ENCODE measurements around the gene PTPRE. TPM values are rescaled to one million over a fixed set of nuclear protein-coding genes. Genes with fewer than 3 reads are reported as not detected.

The PTPRE gene
- total and polyA plus RNA-seq, 2 donors: 12.3 to 15.2 TPM

DNA sequence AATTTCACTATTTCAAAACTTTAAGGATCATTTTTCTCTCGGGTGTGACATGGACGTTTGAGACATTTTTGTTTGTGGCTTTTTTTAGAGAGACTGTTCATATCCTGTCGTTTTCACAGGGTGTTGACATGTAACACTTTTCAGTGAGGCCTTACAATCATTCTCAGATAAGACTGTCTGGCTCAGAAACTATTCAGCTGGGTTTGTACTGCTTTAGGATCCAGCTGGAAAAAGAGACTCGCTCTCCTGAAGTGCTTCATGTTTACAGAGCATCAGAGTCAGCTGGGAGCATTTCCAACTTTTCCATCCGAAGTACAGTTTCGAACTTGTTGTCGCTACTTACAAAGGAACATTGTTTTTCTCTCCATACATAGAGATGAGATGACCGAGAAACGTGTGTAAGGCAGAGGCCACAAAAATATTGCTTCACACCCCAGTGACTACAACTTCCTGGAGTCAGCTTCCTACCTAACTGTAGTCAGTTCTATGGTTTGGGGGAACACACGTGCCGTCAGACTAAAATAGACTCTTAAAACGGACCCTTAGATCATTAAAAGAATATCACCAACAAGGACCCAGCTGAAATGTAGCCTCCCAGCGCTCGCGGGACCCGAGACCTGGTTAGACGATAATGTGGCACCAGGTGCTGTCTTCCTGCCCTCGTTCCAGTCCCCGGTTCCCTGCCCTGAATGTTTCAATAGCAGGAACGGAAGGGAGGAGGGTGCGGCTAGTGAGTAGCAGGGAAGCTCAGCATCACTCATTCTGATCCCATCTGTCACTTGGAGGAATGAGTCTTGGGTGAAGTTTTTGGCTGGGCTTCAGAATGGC is 141.3 kb downstream of the PTPRE start:
- H3K4me1 ChIP-seq (ENCODE audit: control insufficient read depth in 2 of 2, insufficient read depth in 2 of 2, low read length in 2 of 2): peaks cover 28 to 39% of the 10 kb centered on the region in 2 donors
- peak in 4 of 9 donors; percentile 24 to 62 (median 32) for DNase-seq (ENCODE audit: low read depth in 6 of 9, low spot score in 9 of 9)
- WGBS: 10% methylated on average over 21 of the region's 21 CpGs

GRCh38 chr10:128048819-128049210 is 141.9 kb downstream of the PTPRE start:
- H3K4me1 ChIP-seq (ENCODE audit: control insufficient read depth in 2 of 2, insufficient read depth in 2 of 2, low read length in 2 of 2): peaks cover 28 to 39% of the 10 kb centered on the region in 2 donors

More for the DNA sequence above, 141.3 kb downstream of the PTPRE start:
- H3K27ac ChIP-seq (ENCODE audit: low read depth in 1 of 2, low read length in 1 of 2): peak overlapping the region; percentile 90 to 97
- peaks cover 13% of the 10 kb centered on the region in 2 donors for H3K36me3 ChIP-seq (ENCODE audit: control insufficient read depth in 2 of 2, insufficient read depth in 2 of 2, low read length in 1 of 2)
- no peaks in the 10 kb centered on the region for H3K27me3 ChIP-seq (ENCODE audit: control insufficient read depth in 2 of 2, insufficient read depth in 1 of 2, low read length in 1 of 2)
- H3K4me3 ChIP-seq (ENCODE audit: low read length in 2 of 2): peak overlapping the region; percentile 51 to 53
- H3K9me3 ChIP-seq (ENCODE audit: control insufficient read depth in 2 of 2, insufficient read depth in 1 of 2, low read length in 1 of 2): no peaks in the 10 kb centered on the region

DNA sequence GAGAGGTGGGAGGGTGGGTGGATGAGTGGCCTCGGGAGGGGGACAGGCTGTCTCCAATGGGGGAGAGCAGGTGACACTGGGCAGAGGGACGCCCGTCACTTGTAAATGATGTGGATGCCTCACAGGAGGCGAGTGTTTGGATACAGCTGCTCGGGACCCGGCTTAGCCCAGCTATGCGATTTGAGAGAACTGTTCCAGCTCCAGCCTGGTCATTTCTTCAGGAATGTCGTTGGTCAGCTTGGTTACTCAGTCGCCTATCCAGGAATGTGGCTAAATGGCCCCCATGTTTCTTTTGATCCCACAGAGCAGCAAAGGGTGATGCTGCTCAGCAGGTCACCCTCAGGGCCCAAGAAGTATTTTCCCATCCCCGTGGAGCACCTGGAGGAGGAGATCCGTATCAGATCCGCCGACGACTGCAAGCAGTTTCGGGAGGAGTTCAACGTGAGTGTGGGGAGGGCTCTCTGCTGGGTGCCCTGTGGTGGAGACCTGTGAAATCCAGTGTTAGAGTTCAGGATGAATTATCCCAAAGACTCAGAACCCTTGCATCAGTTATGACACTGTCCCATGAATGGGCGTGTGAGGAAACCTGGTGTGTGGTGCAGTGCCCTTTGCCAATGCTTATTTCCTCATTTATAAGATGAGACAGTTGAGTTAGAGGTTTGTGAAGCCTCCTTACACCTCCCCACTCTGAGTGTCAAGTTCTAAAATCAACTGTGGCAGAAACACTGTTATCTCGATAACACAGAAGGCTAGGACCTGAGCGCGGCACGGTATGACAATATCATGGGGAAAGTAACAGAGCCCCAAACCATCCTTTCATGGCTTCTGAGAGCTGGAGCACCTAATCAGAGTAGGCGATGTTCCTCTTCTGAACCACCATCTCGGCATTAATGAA is 142.6 kb downstream of the PTPRE start:
- 93% methylated on average over 23 of the region's 23 CpGs for WGBS
- peaks cover 28 to 39% of the 10 kb centered on the region in 2 donors for H3K4me1 ChIP-seq (ENCODE audit: control insufficient read depth in 2 of 2, insufficient read depth in 2 of 2, low read length in 2 of 2)
- no peaks in the 10 kb centered on the region for H3K27me3 ChIP-seq (ENCODE audit: control insufficient read depth in 2 of 2, insufficient read depth in 1 of 2, low read length in 1 of 2)
- peaks cover 13 to 16% of the 10 kb centered on the region in 2 donors for H3K36me3 ChIP-seq (ENCODE audit: control insufficient read depth in 2 of 2, insufficient read depth in 2 of 2, low read length in 1 of 2)
- H3K27ac ChIP-seq (ENCODE audit: low read depth in 1 of 2, low read length in 1 of 2): peak overlapping the region; percentile 67 to 90
- no peaks in the 10 kb centered on the region for H3K9me3 ChIP-seq (ENCODE audit: control insufficient read depth in 2 of 2, insufficient read depth in 1 of 2, low read length in 1 of 2)
- DNase-seq (ENCODE audit: low read depth in 6 of 9, low spot score in 9 of 9): no peak
- H3K4me3 ChIP-seq (ENCODE audit: low read length in 2 of 2): peak overlapping the region in 1 of 2 donors; percentile 53

More at GRCh38 chr10:128048819-128049210, 141.9 kb downstream of the PTPRE start:
- H3K9me3 ChIP-seq (ENCODE audit: control insufficient read depth in 2 of 2, insufficient read depth in 1 of 2, low read length in 1 of 2): no peaks in the 10 kb centered on the region
- H3K36me3 ChIP-seq (ENCODE audit: control insufficient read depth in 2 of 2, insufficient read depth in 2 of 2, low read length in 1 of 2): peaks cover 13 to 16% of the 10 kb centered on the region in 2 donors
- H3K27ac ChIP-seq (ENCODE audit: low read depth in 1 of 2, low read length in 1 of 2): peak overlapping the region; percentile 90 to 97
- H3K27me3 ChIP-seq (ENCODE audit: control insufficient read depth in 2 of 2, insufficient read depth in 1 of 2, low read length in 1 of 2): no peaks in the 10 kb centered on the region
- H3K4me3 ChIP-seq (ENCODE audit: low read length in 2 of 2): peak overlapping the region; percentile 51 to 53
- WGBS: 88% methylated on average over 6 of the region's 6 CpGs
- no peak for DNase-seq (ENCODE audit: low read depth in 6 of 9, low spot score in 9 of 9)

DNA sequence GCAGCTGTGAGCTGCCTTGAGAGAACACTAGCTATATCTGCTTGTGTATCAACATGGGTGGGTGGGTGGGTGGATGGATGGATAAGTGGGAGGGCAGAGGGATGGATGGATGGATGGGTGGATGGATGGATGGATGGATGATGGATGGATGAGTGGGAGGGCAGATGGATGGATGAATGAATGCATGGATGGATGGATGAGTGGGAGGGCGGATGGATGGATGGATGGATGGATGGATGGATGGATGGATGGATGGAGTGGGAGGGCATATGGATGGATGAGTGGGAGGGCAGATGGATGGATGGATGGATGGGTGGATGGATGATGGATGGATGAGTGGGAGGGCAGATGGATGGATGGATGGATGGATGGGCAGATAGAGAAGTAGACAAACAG is 143.2 kb downstream of the PTPRE start:
- Histone ChIP-seq H3K27me3 (ENCODE audit: control insufficient read depth in 2 of 2, insufficient read depth in 1 of 2, low read length in 1 of 2) (no peaks in the 10 kb centered on the region), H3K36me3 (ENCODE audit: control insufficient read depth in 2 of 2, insufficient read depth in 2 of 2, low read length in 1 of 2) (peaks cover 13 to 18% of the 10 kb centered on the region in 2 donors), H3K4me1 (ENCODE audit: control insufficient read depth in 2 of 2, insufficient read depth in 2 of 2, low read length in 2 of 2) (peaks cover 28 to 39% of the 10 kb centered on the region in 2 donors), H3K27ac (ENCODE audit: low read depth in 1 of 2, low read length in 1 of 2) (no peak overlapping the region), H3K9me3 (ENCODE audit: control insufficient read depth in 2 of 2, insufficient read depth in 1 of 2, low read length in 1 of 2) (no peaks in the 10 kb centered on the region), H3K4me3 (ENCODE audit: low read length in 2 of 2) (no peak overlapping the region)
- no peak for DNase-seq (ENCODE audit: low read depth in 6 of 9, low spot score in 9 of 9)
- WGBS: 89% methylated on average over 1 of the region's 1 CpG

GRCh38 chr10:128050936-128051335 is 144.0 kb downstream of the PTPRE start:
- Histone ChIP-seq H3K27me3 (ENCODE audit: control insufficient read depth in 2 of 2, insufficient read depth in 1 of 2, low read length in 1 of 2) (no peaks in the 10 kb centered on the region), H3K9me3 (ENCODE audit: control insufficient read depth in 2 of 2, insufficient read depth in 1 of 2, low read length in 1 of 2) (no peaks in the 10 kb centered on the region), H3K27ac (ENCODE audit: low read depth in 1 of 2, low read length in 1 of 2) (no peak overlapping the region), H3K4me3 (ENCODE audit: low read length in 2 of 2) (no peak overlapping the region), H3K36me3 (ENCODE audit: control insufficient read depth in 2 of 2, insufficient read depth in 2 of 2, low read length in 1 of 2) (peaks cover 17 to 27% of the 10 kb centered on the region in 2 donors), H3K4me1 (ENCODE audit: control insufficient read depth in 2 of 2, insufficient read depth in 2 of 2, low read length in 2 of 2) (peaks cover 28 to 38% of the 10 kb centered on the region in 2 donors)
- peak in 1 of 9 donors; percentile 24 for DNase-seq (ENCODE audit: low read depth in 6 of 9, low spot score in 9 of 9)

DNA sequence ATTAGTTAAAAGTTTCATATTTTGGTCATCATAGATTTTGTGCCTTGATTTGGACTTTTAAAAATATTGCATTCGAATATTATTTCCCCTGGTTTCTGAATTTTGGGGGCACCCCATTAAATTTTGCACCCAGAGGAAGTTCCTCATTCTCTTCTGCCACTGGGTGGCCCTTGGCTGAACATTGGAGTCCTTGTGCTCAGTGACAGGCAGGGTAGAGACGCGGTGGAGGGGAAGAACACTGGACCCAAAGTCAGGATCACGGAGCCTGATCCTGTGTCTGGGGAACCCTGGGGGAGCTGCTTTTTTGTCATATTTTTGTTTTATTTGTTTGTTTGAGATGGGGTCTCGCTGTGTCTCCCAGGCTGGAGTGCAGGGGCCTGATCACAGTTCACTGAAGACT is 144.6 kb downstream of the PTPRE start:
- peaks cover 25 to 32% of the 10 kb centered on the region in 2 donors for H3K4me1 ChIP-seq (ENCODE audit: control insufficient read depth in 2 of 2, insufficient read depth in 2 of 2, low read length in 2 of 2)

DNA sequence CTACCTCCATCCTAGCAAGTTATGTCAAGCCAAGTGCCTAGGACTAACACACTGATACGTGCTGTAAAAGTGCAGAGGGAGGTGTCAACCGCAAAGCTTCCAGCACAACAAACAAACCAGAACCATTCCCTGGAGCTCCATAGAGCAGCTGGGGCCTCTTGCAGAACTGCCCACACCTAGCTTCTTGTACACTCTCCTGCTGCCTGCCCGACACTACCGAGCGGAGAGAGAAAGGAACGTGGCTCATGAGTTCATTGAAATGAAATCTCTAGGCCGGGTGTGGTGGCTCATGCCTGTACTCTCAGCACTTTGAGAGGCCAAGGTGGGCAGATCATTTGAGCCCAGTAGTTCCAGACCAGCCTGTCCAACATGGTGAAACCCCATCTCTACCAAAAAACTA is 145.8 kb downstream of the PTPRE start:
- WGBS: 97% methylated on average over 7 of the region's 7 CpGs
- no peak overlapping the region for H3K27ac ChIP-seq (ENCODE audit: low read depth in 1 of 2, low read length in 1 of 2)
- H3K36me3 ChIP-seq (ENCODE audit: control insufficient read depth in 2 of 2, insufficient read depth in 2 of 2, low read length in 1 of 2): peaks cover 31 to 43% of the 10 kb centered on the region in 2 donors
- no peaks in the 10 kb centered on the region for H3K9me3 ChIP-seq (ENCODE audit: control insufficient read depth in 2 of 2, insufficient read depth in 1 of 2, low read length in 1 of 2)
- H3K27me3 ChIP-seq (ENCODE audit: control insufficient read depth in 2 of 2, insufficient read depth in 1 of 2, low read length in 1 of 2): no peaks in the 10 kb centered on the region
- H3K4me1 ChIP-seq (ENCODE audit: control insufficient read depth in 2 of 2, insufficient read depth in 2 of 2, low read length in 2 of 2): peaks cover 18 to 20% of the 10 kb centered on the region in 2 donors
- DNase-seq (ENCODE audit: low read depth in 6 of 9, low spot score in 9 of 9): no peak
- H3K4me3 ChIP-seq (ENCODE audit: low read length in 2 of 2): no peak overlapping the region

More for the DNA sequence above, 144.6 kb downstream of the PTPRE start:
- Histone ChIP-seq H3K9me3 (ENCODE audit: control insufficient read depth in 2 of 2, insufficient read depth in 1 of 2, low read length in 1 of 2) (no peaks in the 10 kb centered on the region), H3K4me3 (ENCODE audit: low read length in 2 of 2) (no peak overlapping the region), H3K27ac (ENCODE audit: low read depth in 1 of 2, low read length in 1 of 2) (no peak overlapping the region), H3K36me3 (ENCODE audit: control insufficient read depth in 2 of 2, insufficient read depth in 2 of 2, low read length in 1 of 2) (peaks cover 22 to 33% of the 10 kb centered on the region in 2 donors), H3K27me3 (ENCODE audit: control insufficient read depth in 2 of 2, insufficient read depth in 1 of 2, low read length in 1 of 2) (no peaks in the 10 kb centered on the region)
- whole genome bisulfite sequencing: 86% methylated on average over 5 of the region's 5 CpGs
- no peak for DNase-seq (ENCODE audit: low read depth in 6 of 9, low spot score in 9 of 9)

DNA sequence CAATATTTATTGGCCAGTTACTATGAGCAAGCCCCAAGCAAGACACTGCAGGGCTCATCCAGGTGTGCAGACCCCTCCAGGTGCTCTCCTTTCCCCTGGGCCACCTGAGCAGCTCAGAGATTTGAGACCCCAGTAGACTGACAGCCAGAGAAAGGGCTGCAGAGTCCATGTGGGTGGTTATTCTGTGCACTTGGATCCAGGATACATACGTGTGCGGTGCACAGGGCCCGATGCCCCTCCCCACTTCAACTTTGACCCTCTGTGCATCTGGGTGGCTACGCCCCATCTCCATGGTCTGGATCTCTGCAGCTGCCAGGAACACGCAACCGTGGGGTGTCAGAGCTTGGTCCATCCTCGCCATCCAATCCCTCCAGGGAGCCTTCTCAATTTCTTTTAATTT is 146.5 kb downstream of the PTPRE start:
- Histone ChIP-seq H3K4me1 (ENCODE audit: control insufficient read depth in 2 of 2, insufficient read depth in 2 of 2, low read length in 2 of 2) (peaks cover 14 to 17% of the 10 kb centered on the region in 2 donors), H3K9me3 (ENCODE audit: control insufficient read depth in 2 of 2, insufficient read depth in 1 of 2, low read length in 1 of 2) (no peaks in the 10 kb centered on the region), H3K4me3 (ENCODE audit: low read length in 2 of 2) (no peak overlapping the region), H3K27ac (ENCODE audit: low read depth in 1 of 2, low read length in 1 of 2) (no peak overlapping the region), H3K27me3 (ENCODE audit: control insufficient read depth in 2 of 2, insufficient read depth in 1 of 2, low read length in 1 of 2) (no peaks in the 10 kb centered on the region), H3K36me3 (ENCODE audit: control insufficient read depth in 2 of 2, insufficient read depth in 2 of 2, low read length in 1 of 2) (peaks cover 31 to 48% of the 10 kb centered on the region in 2 donors)
- no peak for DNase-seq (ENCODE audit: low read depth in 6 of 9, low spot score in 9 of 9)
- 98% methylated on average over 7 of the region's 7 CpGs for WGBS

All from thymus (tissue), 11 donors.